SH-SY5Y (cell line): ENCODE results near the gene DOCK7.

Experiments
- GATA2 ChIP-seq: IDR thresholded peaks from 2 replicates; pipeline ENCODE4 v1.6.1; 2011; ENCODE audit warnings: mild to moderate bottlenecking, low read depth, low read length
- GATA3 ChIP-seq: IDR thresholded peaks from 2 replicates; pipeline ENCODE4 v1.6.1; 2011; ENCODE audit warnings: low read depth, mild to moderate bottlenecking, low read length, moderate library complexity

DNA sequence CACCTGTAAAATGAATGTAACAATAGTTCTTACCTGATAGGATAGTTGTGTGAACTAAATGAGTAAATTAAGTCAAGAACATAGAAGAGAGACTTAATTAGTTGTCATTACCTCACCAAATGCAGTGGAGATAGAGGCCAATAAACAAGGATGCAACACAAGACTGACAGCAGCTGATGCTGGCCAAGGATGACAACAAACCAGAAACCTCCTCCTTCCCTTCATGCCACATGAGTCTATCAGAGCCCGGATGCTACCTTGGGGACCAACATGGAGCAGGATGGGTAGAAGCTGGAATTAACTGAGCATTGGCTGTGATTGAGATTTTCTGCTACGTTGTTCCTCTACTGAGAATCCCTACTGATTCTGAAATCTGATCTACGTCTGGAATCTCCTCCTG, 281.6 kb downstream of the DOCK7 start:
- TF ChIP-seq GATA2, result no peak
- TF ChIP-seq GATA3, result no peak
